Ishikawa (cell line): Measurements from ENCODE around the gene ENPP1.

Experiments
- EP300 ChIP-seq: IDR thresholded peaks from 2 replicates; pipeline ENCODE4 v1.6.1; 2012; ENCODE audit warnings: borderline replicate concordance
- RAD21 ChIP-seq: IDR thresholded peaks from 2 replicates; pipeline ENCODE4 v1.6.1; 2012; ENCODE audit warnings: low read depth
- TEAD4 ChIP-seq: IDR thresholded peaks from 2 replicates; pipeline ENCODE4 v1.6.1; 2012
- TF ChIP-seq, protein P1 (sequence below): IDR thresholded peaks from 2 replicates; pipeline ENCODE4 v1.6.1; 2012
- TF ChIP-seq, protein P2 (sequence below): IDR thresholded peaks from 2 replicates; pipeline ENCODE4 v1.6.1; 2012; ENCODE audit warnings: low read depth, mild to moderate bottlenecking

DNA sequence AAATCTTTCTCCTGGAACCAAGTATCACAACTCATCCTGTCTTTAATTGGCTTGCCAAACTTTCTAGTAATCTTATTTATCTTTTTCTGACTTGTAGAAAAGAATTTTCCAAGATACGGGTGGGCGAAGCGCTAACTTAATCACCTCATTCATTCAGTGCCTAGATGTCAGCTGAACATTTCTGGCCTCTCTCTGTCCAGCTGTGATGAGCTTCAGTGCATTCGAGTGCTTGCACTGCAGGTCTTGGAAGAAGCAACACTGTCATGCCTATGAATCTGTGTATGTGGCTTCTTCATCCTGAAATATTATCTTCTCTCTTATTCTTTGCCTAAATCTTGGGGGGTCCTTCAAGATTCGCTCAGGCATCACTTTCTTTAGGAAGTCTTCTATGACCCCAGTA, 16.3 kb upstream of the ENPP1 start:
- TF ChIP-seq, protein P1, sequence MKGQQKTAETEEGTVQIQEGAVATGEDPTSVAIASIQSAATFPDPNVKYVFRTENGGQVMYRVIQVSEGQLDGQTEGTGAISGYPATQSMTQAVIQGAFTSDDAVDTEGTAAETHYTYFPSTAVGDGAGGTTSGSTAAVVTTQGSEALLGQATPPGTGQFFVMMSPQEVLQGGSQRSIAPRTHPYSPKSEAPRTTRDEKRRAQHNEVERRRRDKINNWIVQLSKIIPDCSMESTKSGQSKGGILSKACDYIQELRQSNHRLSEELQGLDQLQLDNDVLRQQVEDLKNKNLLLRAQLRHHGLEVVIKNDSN, result no peak
- TF ChIP-seq EP300 (no peak), TEAD4 (no peak), RAD21 (no peak)
- TF ChIP-seq, protein P2, sequence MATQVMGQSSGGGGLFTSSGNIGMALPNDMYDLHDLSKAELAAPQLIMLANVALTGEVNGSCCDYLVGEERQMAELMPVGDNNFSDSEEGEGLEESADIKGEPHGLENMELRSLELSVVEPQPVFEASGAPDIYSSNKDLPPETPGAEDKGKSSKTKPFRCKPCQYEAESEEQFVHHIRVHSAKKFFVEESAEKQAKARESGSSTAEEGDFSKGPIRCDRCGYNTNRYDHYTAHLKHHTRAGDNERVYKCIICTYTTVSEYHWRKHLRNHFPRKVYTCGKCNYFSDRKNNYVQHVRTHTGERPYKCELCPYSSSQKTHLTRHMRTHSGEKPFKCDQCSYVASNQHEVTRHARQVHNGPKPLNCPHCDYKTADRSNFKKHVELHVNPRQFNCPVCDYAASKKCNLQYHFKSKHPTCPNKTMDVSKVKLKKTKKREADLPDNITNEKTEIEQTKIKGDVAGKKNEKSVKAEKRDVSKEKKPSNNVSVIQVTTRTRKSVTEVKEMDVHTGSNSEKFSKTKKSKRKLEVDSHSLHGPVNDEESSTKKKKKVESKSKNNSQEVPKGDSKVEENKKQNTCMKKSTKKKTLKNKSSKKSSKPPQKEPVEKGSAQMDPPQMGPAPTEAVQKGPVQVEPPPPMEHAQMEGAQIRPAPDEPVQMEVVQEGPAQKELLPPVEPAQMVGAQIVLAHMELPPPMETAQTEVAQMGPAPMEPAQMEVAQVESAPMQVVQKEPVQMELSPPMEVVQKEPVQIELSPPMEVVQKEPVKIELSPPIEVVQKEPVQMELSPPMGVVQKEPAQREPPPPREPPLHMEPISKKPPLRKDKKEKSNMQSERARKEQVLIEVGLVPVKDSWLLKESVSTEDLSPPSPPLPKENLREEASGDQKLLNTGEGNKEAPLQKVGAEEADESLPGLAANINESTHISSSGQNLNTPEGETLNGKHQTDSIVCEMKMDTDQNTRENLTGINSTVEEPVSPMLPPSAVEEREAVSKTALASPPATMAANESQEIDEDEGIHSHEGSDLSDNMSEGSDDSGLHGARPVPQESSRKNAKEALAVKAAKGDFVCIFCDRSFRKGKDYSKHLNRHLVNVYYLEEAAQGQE, result no peak
